NB4 (cell line): ENCODE data around the gene MRPS15.
"Not testable (repeated sequence)": the region's sequence is repeated elsewhere in the genome, so short reads cannot be mapped to it uniquely, and the experiment has no call there.

Experiments used
- DNase-seq: peaks from one replicate; pipeline ENCODE4 v3.0.0; 2010; ENCODE audit warnings: low read depth
- H3K4me3 ChIP-seq: one replicate; pipeline ENCODE4 v1.5.1; 2011; ENCODE audit warnings: mild to moderate bottlenecking, low read depth, low read length, moderate library complexity
- CTCF ChIP-seq: IDR thresholded peaks from one replicate; pipeline ENCODE4 v1.5.1; 2012; ENCODE audit warnings: low read depth, low read length
- MAX ChIP-seq: IDR thresholded peaks from 2 replicates; pipeline ENCODE4 v1.6.1; 2011; ENCODE audit warnings: low read depth, low read length
- MYC ChIP-seq: IDR thresholded peaks from 2 replicates; pipeline ENCODE4 v1.6.1; 2011; ENCODE audit warnings: low read depth, low read length
- POLR2A ChIP-seq: IDR thresholded peaks from 2 replicates; pipeline ENCODE4 v1.6.1; 2011; ENCODE audit warnings: mild to moderate bottlenecking; ENCODE audit not compliant: insufficient read length; ENCODE audit errors: extremely low read depth

The MRPS15 gene

GRCh38 chr1:36463803-36464604, at the start of gene MRPS15:
Gene MRPS15 (minus strand): TSS chr1:36464384. CDS start chr1:36464275, 109 bp downstream.
- peak within 1 kb of the TSS; percentile 84 for H3K4me3 ChIP-seq
- peak; percentile 96 for DNase-seq
- peak; percentile 92 for TF ChIP-seq MAX
- TF ChIP-seq MYC = peak; percentile 96
- peak; percentile 98 for TF ChIP-seq POLR2A
- TF ChIP-seq CTCF = no peak

- TF ChIP-seq MAX = no peak
These were observed 48.7 kb upstream of the MRPS15 start for GRCh38 chr1:36512842-36513241.

GRCh38 chr1:36511804-36512798, 47.9 kb upstream of the MRPS15 start:
- TF ChIP-seq CTCF = no peak
- no peak for TF ChIP-seq MAX
- no peak for TF ChIP-seq POLR2A
- no peak for TF ChIP-seq MYC
- no peak overlapping the region for H3K4me3 ChIP-seq
- peak; percentile 15 for DNase-seq

More at GRCh38 chr1:36512842-36513241, 48.7 kb upstream of the MRPS15 start:
- H3K4me3 ChIP-seq = no peak overlapping the region
- DNase-seq = no peak

GRCh38 chr1:36511220-36511619, 47.0 kb upstream of the MRPS15 start:
- H3K4me3 ChIP-seq, DNase-seq: not testable (repeated sequence)

GRCh38 chr1:36510418-36510817, 46.2 kb upstream of the MRPS15 start:
- no peak for DNase-seq
- TF ChIP-seq CTCF (no peak), MAX (no peak), POLR2A (no peak), MYC (no peak)
- no peak overlapping the region for H3K4me3 ChIP-seq

GRCh38 chr1:36508257-36508656, 44.1 kb upstream of the MRPS15 start:
- TF ChIP-seq MAX (no peak), CTCF (no peak), MYC (no peak), POLR2A (no peak)
- no peak overlapping the region for H3K4me3 ChIP-seq
- DNase-seq = no peak
